Nephron progenitor cell (in vitro differentiated cells): Measurements from ENCODE around the gene PORCN.
"Not testable (repeated sequence)": the region's sequence is repeated elsewhere in the genome, so short reads cannot be mapped to it uniquely, and the experiment has no call there.

Experiments
- DNase-seq: peaks from one replicate; pipeline ENCODE4 v3.0.0; 2021
- H3K27ac Mint-ChIP-seq: 2 replicates; pipeline ENCODE4 v1.8.0; 2021; ENCODE audit warnings: mild to moderate bottlenecking, moderate library complexity, mixed read lengths
- H3K27me3 Mint-ChIP-seq: 2 replicates; pipeline ENCODE4 v1.8.0; 2021; ENCODE audit warnings: mild to moderate bottlenecking, low read depth, mixed read lengths; ENCODE audit not compliant: poor library complexity
- H3K36me3 Mint-ChIP-seq: 2 replicates; pipeline ENCODE4 v1.8.0; 2021; ENCODE audit warnings: low read depth, mixed read lengths
- H3K4me1 Mint-ChIP-seq: 2 replicates; pipeline ENCODE4 v1.8.0; 2021; ENCODE audit warnings: mixed read lengths
- H3K4me3 Mint-ChIP-seq: 2 replicates; pipeline ENCODE4 v1.8.0; 2021; ENCODE audit warnings: mild to moderate bottlenecking, moderate library complexity, mixed read lengths
- H3K9me3 Mint-ChIP-seq: 2 replicates; pipeline ENCODE4 v1.8.0; 2021; ENCODE audit warnings: mild to moderate bottlenecking, moderate library complexity, mixed read lengths
- TF ChIP-seq, protein P1 (sequence below): fragments of 200-600 bp; sonication (generic); IDR thresholded peaks from 2 replicates; pipeline ENCODE4 v1.5.0; 2021; ENCODE audit warnings: antibody characterized with exemption

PORCN gene

DNA sequence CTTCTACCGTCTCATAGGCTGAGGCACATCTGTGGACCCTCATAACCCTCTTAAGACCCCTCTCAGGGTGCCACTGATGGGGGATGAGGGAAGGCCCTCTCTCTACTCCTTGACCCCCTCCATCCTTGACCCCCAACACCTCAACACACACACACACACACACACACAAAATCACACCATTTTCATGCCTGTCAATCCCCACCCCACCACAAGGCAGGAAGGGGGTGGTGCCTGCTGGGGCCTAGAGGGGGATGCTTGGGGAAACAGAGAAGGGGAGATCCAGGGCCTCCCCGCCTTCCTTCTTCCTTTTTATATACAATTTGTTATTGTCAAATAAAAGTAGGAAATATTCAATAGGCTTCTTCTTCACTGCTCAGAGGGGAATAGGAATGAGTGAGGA, 11.7 kb downstream of the PORCN start:
- Mint-ChIP-seq H3K4me1 (peaks cover 15% of the 10 kb centered on the region), H3K27me3 (peaks cover under 1% of the 10 kb centered on the region), H3K27ac (no peak overlapping the region), H3K4me3 (peak overlapping the region; percentile 91), H3K36me3 (peaks cover 8% of the 10 kb centered on the region), H3K9me3 (peaks cover 46% of the 10 kb centered on the region)
- DNase-seq, result no peak
- TF ChIP-seq, protein P1, sequence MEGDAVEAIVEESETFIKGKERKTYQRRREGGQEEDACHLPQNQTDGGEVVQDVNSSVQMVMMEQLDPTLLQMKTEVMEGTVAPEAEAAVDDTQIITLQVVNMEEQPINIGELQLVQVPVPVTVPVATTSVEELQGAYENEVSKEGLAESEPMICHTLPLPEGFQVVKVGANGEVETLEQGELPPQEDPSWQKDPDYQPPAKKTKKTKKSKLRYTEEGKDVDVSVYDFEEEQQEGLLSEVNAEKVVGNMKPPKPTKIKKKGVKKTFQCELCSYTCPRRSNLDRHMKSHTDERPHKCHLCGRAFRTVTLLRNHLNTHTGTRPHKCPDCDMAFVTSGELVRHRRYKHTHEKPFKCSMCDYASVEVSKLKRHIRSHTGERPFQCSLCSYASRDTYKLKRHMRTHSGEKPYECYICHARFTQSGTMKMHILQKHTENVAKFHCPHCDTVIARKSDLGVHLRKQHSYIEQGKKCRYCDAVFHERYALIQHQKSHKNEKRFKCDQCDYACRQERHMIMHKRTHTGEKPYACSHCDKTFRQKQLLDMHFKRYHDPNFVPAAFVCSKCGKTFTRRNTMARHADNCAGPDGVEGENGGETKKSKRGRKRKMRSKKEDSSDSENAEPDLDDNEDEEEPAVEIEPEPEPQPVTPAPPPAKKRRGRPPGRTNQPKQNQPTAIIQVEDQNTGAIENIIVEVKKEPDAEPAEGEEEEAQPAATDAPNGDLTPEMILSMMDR, result no peak

DNA sequence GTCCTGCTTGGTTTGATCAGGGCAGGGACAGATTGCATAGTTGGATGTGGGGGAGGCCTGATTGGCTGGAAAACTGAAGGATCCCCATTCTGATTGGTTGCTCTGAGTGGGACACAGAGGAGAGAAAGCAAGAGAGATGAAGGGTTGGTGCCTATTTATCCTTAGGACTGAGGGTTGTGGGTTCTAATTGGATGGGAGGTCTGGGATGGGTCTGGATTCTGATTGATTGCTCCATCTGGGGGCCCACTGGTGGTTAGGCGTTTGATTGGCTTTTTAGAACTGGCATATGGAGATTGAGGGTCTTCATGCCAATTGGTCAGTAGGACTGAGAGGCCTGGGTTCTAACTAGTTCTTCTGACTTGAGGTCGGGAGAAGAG, 12.2 kb downstream of the PORCN start:
- TF ChIP-seq, protein P1, result no peak
- Mint-ChIP-seq H3K4me1 (peaks cover 15% of the 10 kb centered on the region), H3K27me3 (no peaks in the 10 kb centered on the region), H3K4me3 (peak overlapping the region; percentile 91), H3K36me3 (peaks cover 8% of the 10 kb centered on the region), H3K27ac (peak overlapping the region; percentile 33), H3K9me3 (peaks cover 44% of the 10 kb centered on the region)
- no peak for DNase-seq

DNA sequence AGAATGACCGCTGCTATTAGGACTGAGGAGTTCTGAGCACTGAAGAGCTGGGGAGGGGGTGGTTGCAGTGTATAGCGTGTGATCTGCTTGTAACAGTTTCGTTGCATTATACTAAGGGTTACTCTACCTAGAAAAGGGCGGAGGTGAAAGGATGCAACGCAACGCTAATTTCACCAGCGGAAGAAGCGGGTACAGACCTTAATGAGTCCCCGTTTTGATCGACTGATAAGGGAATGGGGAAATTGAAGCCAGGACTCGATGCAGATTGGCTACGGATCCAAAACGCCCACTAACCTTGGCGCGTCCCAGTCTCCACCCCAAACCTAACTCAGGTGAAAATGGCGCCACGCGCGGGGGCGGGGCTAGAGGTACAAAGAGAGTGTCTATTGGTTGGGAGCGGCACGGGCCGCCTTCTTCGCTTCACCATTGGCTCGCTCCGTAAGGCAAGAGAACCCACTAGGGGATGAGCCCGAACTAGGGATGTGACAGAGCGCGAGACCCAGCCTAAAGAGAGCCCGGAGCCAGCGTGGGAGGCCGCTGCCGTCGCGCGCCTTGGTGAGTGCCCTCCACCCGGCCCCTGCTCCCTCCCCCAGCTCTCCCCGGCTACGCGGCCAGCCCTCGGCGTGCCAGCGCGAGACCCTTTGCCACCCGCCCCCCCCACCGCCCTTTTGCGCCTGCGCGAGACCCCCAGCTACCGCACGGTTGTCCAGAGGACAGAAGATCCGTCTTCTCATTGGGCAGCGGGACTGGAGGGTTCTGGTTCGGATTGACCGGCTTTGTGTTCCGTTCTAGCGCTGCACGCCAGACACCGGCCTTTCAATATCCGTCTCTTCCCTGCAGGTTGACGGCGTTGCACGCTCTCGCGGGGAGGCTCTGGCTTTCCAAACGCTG, 12.8 kb downstream of the PORCN start, which contains the start of gene EBP:
Gene EBP (plus strand): TSS at position 456 of the 891 bp plus-strand sequence. CDS start 1,964 bp downstream, outside the sequence.
- TF ChIP-seq, protein P1, result no peak
- Mint-ChIP-seq H3K4me1 (peaks cover 15% of the 10 kb centered on the region), H3K36me3 (peaks cover 13% of the 10 kb centered on the region), H3K9me3 (peaks cover 41% of the 10 kb centered on the region), H3K4me3 (peak within 1 kb of the TSS; percentile 91), H3K27ac (peak within 1 kb of the TSS; percentile 95), H3K27me3 (no peaks in the 10 kb centered on the region)
- DNase-seq, result peak; percentile 84

DNA sequence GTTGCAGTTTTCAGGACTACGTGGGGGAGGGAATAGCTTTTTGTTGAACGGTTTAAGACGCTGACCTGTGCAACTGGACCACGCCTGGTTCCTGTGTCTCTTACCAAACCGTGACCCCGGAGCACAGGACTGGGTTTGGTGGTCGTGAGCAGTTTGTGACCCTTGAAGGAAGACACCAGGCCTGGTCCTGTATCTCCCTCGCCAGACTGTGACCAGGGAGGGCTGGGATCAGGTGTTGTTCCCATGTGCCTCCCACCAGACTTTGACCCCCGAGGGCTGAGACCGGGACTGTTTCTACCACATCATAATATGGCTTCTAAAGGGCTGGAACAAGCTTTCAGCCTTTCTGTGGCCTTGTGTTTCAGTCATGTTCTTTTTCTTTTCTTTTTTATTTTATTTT, 13.5 kb downstream of the PORCN start:
- Mint-ChIP-seq H3K9me3 (peaks cover 38% of the 10 kb centered on the region), H3K4me3 (peak overlapping the region; percentile 91)
- no peak for DNase-seq

DNA sequence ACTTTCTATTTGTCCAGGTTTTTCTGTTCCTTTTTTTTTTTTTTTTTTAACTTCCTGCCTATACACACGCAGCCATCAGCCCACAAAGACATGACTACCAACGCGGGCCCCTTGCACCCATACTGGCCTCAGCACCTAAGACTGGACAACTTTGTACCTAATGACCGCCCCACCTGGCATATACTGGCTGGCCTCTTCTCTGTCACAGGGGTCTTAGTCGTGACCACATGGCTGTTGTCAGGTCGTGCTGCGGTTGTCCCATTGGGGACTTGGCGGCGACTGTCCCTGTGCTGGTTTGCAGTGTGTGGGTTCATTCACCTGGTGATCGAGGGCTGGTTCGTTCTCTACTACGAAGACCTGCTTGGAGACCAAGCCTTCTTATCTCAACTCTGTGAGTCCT, 14.9 kb downstream of the PORCN start:
- H3K27me3 Mint-ChIP-seq, result no peaks in the 10 kb centered on the region
- peaks cover 44% of the 10 kb centered on the region for H3K9me3 Mint-ChIP-seq
- no peak overlapping the region for H3K27ac Mint-ChIP-seq
- no peak for DNase-seq
- H3K4me3 Mint-ChIP-seq, result peak overlapping the region; percentile 76
- H3K4me1 Mint-ChIP-seq, result peaks cover 15% of the 10 kb centered on the region
- TF ChIP-seq, protein P1, result no peak
- H3K36me3 Mint-ChIP-seq, result peaks cover 22% of the 10 kb centered on the region

More for the DNA sequence above, 13.5 kb downstream of the PORCN start:
- TF ChIP-seq, protein P1, result no peak
- peaks cover 15% of the 10 kb centered on the region for H3K36me3 Mint-ChIP-seq
- no peaks in the 10 kb centered on the region for H3K27me3 Mint-ChIP-seq
- peaks cover 15% of the 10 kb centered on the region for H3K4me1 Mint-ChIP-seq
- H3K27ac Mint-ChIP-seq, result peak overlapping the region; percentile 95

DNA sequence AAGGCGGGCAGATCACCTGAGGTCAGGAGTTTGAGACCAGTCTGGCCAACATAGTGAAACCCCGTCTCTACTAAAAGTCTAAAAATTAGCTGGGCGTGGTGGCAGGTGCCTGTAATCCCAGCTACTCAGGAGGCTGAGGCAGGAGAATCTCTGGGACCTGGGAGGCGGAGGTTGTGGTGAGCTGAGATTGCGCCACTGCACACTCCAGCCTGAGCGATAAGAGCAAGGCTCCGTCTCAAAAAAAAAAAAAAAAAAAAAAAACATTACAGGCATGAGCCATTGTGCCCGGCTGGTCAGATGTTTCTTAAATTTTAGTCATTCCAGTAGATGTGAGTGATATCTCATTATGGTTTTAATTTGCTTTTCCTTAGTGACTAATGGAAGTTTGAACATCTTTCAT, 17.1 kb downstream of the PORCN start:
- Mint-ChIP-seq H3K36me3 (peaks cover 21% of the 10 kb centered on the region), H3K4me1 (peaks cover 12% of the 10 kb centered on the region), H3K9me3 (peaks cover 34% of the 10 kb centered on the region)
- H3K27ac Mint-ChIP-seq, DNase-seq, H3K4me3 Mint-ChIP-seq, H3K27me3 Mint-ChIP-seq: not testable (repeated sequence)
